ENCODE results near the gene SNRNP40. TPM values are rescaled to one million over a fixed set of nuclear protein-coding genes. Genes with fewer than 3 reads are reported as not detected.

The SNRNP40 gene
- polyA plus RNA-seq, 1 experiment, result 53.1 TPM

- DNase-seq (ENCODE audit: low read depth, low spot score), result no peak
- Histone ChIP-seq H3K9me3 (ENCODE audit: control insufficient read depth, insufficient read depth, low read length) (no peaks in the 10 kb centered on the region), H3K27me3 (ENCODE audit: control insufficient read depth, insufficient read depth, low read length) (peaks cover 5% of the 10 kb centered on the region), H3K27ac (ENCODE audit: low read depth, low read length) (no peak overlapping the region), H3K4me3 (ENCODE audit: low read depth, low read length) (no peak overlapping the region)
- POLR2A ChIA-PET, result no interaction called here
- TF ChIP-seq, protein P1, sequence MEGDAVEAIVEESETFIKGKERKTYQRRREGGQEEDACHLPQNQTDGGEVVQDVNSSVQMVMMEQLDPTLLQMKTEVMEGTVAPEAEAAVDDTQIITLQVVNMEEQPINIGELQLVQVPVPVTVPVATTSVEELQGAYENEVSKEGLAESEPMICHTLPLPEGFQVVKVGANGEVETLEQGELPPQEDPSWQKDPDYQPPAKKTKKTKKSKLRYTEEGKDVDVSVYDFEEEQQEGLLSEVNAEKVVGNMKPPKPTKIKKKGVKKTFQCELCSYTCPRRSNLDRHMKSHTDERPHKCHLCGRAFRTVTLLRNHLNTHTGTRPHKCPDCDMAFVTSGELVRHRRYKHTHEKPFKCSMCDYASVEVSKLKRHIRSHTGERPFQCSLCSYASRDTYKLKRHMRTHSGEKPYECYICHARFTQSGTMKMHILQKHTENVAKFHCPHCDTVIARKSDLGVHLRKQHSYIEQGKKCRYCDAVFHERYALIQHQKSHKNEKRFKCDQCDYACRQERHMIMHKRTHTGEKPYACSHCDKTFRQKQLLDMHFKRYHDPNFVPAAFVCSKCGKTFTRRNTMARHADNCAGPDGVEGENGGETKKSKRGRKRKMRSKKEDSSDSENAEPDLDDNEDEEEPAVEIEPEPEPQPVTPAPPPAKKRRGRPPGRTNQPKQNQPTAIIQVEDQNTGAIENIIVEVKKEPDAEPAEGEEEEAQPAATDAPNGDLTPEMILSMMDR (IDR thresholded peaks at IDR 0.05; ENCODE audit: low read depth, low read length), result no peak
- CTCF ChIA-PET, result no interaction called here
Observed at GRCh38 chr1:31222176-31222575, 74.4 kb downstream of the SNRNP40 start.

DNA sequence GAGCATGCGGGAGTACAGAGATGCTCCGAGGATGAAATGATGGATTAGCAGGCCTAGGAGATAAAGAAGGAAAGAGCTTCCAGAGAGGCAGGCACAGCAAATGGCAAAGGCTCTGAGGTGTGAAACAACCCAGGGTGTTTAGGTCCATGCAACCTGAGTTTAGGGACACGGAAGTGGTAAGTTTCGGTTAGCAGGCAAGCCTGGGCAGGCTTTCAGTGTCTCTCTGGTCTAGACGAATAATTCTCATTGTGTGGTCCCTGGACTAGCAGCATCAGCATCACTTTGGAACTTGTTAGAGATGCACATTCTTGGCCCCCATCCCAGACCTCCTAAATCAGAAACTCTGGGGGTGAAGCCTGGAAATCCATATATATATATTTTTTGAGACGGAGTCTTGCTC is 75.5 kb downstream of the SNRNP40 start:
- Histone ChIP-seq H3K27me3 (ENCODE audit: control insufficient read depth, insufficient read depth, low read length) (peaks cover 9% of the 10 kb centered on the region), H3K27ac (ENCODE audit: low read depth, low read length) (no peak overlapping the region), H3K4me3 (ENCODE audit: low read depth, low read length) (no peak overlapping the region), H3K9me3 (ENCODE audit: control insufficient read depth, insufficient read depth, low read length) (no peaks in the 10 kb centered on the region)
- DNase-seq (ENCODE audit: low read depth, low spot score), result no peak
- TF ChIP-seq, protein P1 (IDR thresholded peaks at IDR 0.05; ENCODE audit: low read depth, low read length), result no peak
- ChIA-PET CTCF (no interaction called here), POLR2A (no interaction called here)

DNA sequence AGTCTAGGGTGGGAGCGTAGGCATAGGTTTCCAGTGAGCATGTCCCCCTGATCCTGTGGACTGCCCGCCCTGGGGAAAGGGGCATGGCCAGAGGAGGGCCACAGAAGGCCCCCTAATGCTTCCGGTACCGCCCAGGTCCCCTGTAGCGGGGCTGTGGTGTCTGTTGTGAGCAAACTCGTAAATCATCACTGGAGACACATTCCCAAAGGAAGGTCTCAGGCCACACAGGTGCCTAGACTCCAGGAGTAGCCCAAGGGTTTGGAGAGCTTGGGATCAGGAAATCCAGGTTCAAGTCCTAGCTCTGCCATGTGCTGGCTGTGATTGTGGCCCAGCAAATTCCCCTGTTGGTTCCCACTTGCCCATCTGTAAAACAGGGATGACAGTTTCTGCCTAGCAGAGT is 77.1 kb downstream of the SNRNP40 start:
- no peak for DNase-seq (ENCODE audit: low read depth, low spot score)
- Histone ChIP-seq H3K4me3 (ENCODE audit: low read depth, low read length) (no peak overlapping the region), H3K9me3 (ENCODE audit: control insufficient read depth, insufficient read depth, low read length) (no peaks in the 10 kb centered on the region), H3K27ac (ENCODE audit: low read depth, low read length) (no peak overlapping the region), H3K27me3 (ENCODE audit: control insufficient read depth, insufficient read depth, low read length) (peaks cover 14% of the 10 kb centered on the region)
- TF ChIP-seq, protein P1 (IDR thresholded peaks at IDR 0.05; ENCODE audit: low read depth, low read length), result no peak
- CTCF ChIA-PET, result interaction anchor here (1.0 kb wide), 1 partner anchor 36 kb away, joined by 3 read pairs; no protein-coding TSS in a partner anchor
- POLR2A ChIA-PET, result no interaction called here

DNA sequence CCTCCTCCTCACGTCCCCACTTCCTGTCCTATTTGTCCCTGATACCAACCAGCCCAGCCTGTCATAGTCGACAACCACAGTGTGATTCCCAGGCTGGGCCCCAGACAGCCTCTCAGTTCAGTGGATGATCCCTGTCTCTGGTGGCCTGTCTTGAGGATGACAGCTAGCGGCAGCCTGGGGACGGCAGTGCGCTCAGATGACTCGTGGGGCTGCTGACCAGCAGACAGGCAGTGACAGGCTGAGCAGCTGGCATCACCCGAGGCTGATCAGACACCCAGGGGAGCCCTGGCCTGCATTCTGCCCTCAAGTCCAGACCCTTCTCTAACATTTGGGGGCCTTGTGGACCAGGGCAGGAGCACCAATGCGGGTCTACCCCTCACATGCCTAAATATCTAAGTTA is 77.9 kb downstream of the SNRNP40 start:
- Histone ChIP-seq H3K9me3 (ENCODE audit: control insufficient read depth, insufficient read depth, low read length) (no peaks in the 10 kb centered on the region), H3K27me3 (ENCODE audit: control insufficient read depth, insufficient read depth, low read length) (peaks cover 14% of the 10 kb centered on the region), H3K27ac (ENCODE audit: low read depth, low read length) (no peak overlapping the region), H3K4me3 (ENCODE audit: low read depth, low read length) (no peak overlapping the region)
- TF ChIP-seq, protein P1 (IDR thresholded peaks at IDR 0.05; ENCODE audit: low read depth, low read length), result no peak
- CTCF ChIA-PET, result no interaction called here
- POLR2A ChIA-PET, result no interaction called here
- DNase-seq (ENCODE audit: low read depth, low spot score), result no peak

GRCh38 chr1:31216016-31216415 is 80.6 kb downstream of the SNRNP40 start:
- H3K27ac ChIP-seq (ENCODE audit: low read depth, low read length), result no peak overlapping the region
- H3K27me3 ChIP-seq (ENCODE audit: control insufficient read depth, insufficient read depth, low read length), result peaks cover 9% of the 10 kb centered on the region
- H3K4me3 ChIP-seq (ENCODE audit: low read depth, low read length), result no peak overlapping the region
- DNase-seq (ENCODE audit: low read depth, low spot score), result no peak
- ChIA-PET CTCF (no interaction called here), POLR2A (no interaction called here)
- TF ChIP-seq, protein P1 (IDR thresholded peaks at IDR 0.05; ENCODE audit: low read depth, low read length), result no peak
- no peaks in the 10 kb centered on the region; the same call in 1 of the 2 replicates for H3K9me3 ChIP-seq (ENCODE audit: control insufficient read depth, insufficient read depth, low read length)

Measured in AG04450 (cell line).